GM18520 (cell line): ENCODE results near the gene PTMA.
"Not testable (repeated sequence)": the region's sequence is repeated elsewhere in the genome, so short reads cannot be mapped to it uniquely, and the experiment has no call there.

Experiments
- ATAC-seq: cut with Tn5 transposase; IDR thresholded peaks from one replicate; pipeline ENCODE4 v1.9.1; 2021; ENCODE audit not compliant: unreplicated experiment

PTMA gene

DNA sequence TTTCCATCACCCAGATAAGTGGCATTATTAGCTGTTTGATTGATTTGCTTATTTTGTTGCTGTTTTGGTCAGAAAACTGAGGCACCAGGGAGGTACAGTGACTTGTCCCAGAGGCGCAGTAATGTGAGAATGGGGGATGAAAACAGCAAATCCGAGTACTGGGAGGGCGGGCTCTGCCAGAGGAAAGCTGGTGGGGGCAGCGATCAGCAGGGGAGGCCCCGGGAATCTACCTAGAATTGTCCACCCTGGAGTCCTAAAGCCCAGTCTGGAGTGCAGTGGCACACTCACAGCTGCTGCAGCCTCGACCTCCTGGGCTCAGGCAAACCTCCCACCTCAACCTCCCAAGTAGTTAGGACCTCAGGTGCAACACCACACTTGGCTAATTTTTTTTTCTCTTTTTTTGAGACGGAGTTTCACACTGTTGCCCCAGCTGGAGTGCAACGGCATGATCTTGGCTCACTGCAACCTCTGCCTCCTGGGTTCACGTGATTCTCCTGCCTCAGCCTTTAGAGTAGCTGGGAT is 17.0 kb upstream of the PTMA start:
- no peak for ATAC-seq

DNA sequence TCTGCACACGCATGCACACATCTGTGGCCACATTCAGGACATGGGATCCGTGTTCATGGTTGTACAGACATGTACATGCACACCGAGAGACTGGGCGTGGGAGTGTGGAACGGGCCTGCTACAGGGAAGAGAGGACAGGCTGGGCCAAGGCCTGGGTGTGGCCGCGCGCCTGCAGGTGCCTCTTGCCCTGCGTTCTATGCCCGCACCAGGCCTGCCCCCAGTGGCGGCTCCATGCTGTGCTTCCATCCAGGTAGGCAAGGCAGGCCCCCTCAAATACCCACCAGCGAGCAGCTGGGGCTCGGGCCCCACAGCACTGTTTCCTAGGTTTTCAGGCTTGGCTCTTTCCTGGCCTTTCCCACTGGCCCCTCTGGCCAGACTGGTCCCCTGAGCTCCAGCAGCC is 15.5 kb upstream of the PTMA start:
- no peak for ATAC-seq

DNA sequence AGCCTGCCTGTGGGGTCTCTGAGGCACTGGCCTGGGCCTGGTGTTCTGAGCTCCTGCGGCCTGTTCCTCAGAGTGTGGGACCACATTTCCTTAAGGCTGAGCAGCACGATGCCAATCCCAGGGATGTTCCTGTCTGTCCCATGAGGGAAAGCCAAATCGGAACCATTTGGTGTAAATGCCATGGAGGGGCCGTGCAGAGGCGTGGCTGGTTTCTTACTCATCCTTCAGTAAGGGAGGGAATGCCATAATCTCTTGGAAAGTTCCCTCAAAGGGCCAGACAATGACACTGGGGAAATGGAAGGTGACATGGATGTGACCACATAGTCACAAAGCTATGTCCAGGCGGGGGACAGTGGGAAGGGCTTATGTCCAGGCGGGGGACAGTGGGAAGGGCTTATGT is 14.4 kb upstream of the PTMA start:
- no peak for ATAC-seq

DNA sequence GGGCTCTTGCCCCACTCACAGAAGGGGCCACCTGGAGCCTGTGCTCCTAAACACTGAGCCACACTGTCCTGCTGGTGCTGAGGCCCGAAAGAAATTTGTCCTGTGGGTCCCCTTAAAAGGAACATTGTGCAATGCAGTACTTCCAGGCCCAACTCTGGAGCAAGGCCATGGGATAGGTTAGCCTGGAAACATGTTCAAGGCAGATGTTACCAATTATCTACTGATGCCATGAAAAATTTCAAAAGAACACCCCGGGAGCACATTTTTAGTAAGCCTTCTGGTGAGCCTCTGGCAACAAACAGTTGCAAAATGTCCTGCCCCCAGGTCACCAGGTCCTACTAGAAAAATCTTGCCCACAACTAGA is 12.3 kb upstream of the PTMA start:
- no peak for ATAC-seq

DNA sequence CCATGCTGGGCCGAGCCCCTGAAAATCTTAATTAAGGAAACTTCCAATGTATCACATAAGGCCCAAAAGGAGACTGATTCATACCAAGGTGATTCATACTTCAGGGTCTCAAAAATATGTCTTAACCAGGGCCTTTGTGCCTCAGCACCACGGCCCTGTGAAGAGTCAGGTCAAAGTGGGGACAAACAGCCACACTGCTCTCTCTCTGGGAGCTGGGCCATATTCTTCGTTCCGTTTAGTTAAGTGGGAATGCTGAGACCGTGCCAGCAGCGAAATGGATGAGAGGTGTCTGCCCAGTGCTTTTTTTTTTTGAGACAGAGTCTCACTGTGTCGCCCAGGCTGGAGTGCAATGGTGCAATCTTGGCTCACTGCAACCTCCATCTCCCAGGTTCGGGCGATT is 9.3 kb upstream of the PTMA start:
- ATAC-seq, result no peak

DNA sequence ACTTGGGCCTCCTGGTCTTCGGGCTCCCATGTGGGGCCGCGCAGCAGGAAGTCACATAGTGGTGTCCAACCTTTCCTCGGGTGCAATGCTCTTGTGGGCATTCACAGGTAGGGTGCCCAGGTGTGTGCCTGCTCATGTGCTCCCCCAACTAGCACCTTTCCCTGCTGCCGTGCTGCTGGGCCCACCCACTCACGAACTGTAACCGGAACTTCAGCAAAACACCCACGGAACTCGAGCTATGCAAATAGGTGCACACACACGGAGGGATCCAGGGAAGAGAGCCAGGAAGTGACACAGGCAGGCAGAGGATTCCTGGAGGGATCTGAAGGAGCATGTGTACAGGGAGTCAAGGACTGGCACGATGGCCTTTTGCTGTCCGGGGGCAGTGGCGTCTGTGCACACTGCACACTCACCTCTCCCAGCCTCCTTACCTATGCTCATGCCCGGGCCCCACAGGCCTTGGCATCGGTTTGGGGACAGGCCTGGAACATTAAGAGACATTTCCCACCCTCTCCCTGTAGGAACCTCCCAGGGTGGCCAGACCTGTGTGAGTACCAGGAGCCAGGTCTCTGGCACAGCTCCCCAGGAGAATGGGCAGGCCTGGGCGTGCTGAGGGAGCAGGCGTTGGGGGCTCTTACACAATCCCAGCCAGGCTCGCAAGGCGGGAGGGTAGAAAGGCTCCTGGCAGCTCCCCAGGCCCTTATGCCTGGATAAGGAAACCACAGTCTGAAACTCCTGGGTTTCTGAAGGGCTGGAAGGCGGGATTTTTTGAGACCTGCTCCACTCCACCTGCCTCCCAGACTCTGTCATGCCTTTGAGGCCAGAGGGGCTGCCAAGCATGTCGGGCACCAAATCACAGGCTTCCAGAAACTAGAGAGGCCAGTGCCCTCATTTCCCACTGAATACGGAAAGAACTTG is 6.6 kb upstream of the PTMA start:
- no peak for ATAC-seq

DNA sequence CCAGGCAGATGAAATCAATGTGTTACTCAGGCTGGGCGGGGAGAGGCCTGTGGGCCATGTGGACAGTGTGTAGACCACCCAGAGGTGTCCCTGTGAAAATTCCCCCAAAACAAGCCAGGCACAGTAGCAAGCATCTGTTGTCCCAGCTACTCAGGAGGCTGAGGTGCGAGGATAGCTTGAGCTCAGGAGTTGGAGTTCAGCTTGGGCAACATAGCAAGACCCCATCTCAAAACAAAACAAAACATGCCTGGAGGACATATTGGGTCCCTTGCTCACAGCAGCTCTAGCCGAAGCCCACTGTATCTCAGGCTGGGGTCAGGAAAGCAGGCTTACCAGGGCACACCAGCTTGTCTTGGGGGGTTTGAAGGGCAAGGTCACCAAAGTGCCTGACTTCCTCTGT is 4.3 kb upstream of the PTMA start:
- ATAC-seq, result no peak

DNA sequence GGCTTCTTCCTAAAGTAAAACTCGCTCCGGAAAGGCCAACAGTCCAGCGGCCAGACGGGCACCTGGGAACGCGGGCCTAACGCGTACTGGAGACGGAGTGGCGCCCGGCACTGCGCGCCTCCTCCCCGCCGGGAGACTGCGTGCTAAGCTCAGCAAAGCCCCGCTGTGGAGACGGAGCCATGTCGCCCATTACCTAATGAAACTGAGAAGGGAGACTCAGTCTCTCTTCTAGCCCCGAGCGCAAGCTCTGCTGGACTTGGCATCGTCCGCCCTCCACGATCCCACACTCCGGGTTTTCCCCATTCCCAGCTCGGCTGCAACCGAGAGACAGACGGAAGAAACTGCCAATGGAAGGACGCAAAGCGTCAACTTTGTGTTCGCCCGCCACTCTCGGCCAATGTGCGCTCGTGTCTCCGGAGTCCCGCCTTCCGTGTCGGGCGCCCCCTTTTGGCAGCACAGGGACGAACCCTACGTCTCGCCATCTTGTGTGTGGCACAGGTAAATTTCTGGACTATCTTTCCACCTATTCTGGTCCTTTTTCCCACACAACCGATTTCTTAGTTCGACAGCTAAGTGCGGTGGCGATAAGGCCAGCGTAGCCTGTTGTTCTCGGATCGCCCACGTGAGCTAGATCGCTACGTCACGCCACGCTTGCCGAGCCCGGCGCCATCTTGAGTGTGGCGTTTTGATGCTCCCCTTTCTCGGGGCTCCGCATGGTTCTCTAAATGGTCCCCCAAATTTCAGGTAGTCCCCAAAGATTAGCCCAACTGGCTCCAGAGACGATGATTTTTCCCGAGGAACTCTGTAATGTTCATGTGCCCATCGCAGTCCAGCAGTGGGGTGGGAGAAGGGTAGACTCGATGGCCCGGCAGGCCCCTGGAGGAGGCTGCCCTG is 1.3 kb upstream of the PTMA start:
- ATAC-seq, result peak; percentile 27

DNA sequence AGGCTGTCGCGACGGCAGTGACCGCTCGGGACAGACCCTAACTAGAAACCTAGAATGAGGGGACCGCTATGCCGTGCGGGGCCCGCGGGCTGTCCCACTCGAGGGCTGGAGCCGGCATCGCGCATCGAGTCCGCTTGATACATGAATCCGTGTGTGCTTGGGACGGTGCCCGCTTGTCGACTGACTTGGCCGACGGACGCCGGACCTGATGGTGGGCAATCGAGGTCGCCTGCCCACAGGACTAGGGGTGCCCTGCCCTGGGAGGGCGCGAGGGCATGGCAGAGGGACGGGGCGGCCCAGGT is 749 bp upstream of the PTMA start:
- no peak for ATAC-seq

DNA sequence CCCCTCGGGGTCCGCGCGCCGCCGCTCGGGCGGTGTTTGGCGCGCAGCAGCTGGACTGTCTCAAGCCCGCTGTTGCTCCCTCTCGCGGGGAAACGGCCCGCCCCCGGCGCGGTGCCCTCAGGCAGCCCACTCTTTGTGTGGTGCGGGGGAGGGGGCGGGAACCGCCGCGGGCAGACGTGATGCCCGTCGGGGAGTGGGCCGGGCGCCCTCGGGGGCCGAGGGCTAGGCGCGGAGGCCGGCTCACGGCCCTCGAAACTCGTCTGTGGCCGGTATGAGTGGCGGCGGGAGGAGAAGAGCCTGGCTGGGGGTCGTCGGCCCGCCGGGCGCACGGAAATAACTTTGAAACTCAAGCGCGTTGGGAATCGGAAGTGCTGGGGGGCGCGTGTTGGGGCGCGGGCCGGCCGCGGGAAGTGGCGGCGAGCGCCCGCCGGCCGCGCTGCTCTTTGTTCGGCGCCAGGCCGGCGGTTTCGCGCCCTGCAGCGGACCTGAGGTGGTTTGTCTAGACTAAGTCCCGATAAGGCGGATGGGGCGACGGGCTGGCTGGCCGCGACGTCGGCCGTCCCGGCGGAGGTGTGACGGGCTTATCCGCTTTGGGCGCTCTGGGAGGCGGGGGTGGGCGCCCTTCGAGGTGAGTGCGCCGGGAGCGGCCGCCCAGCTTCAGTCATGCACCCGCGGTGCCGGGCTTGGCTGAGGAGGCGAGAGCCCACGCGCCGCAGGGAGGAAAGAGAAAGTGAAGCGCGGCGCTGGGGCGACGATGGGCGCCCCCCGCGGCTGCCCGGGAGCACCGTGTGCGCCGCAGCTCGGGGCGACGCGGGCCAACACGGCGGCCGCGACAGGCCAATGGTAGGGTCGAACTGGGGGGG is 679 bp downstream of the PTMA start:
- no peak for ATAC-seq

DNA sequence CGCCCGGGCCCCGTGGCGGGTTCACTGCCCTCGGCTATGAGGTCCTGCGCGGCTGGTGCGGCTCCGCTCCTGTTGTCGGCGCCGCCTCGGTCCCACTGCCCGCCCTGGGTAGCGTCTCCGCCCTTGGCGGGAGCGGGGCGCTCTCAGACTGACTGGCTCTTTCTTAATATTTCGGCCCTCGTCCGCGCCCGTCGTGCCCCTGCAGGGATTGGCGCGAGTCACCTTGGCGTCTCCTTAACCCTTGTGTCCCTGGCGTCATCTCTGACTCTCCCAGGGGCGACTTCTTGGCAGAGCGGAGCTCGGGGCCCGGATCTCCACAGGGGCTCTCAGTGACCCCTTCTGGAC is 1.3 kb downstream of the PTMA start:
- no peak for ATAC-seq

DNA sequence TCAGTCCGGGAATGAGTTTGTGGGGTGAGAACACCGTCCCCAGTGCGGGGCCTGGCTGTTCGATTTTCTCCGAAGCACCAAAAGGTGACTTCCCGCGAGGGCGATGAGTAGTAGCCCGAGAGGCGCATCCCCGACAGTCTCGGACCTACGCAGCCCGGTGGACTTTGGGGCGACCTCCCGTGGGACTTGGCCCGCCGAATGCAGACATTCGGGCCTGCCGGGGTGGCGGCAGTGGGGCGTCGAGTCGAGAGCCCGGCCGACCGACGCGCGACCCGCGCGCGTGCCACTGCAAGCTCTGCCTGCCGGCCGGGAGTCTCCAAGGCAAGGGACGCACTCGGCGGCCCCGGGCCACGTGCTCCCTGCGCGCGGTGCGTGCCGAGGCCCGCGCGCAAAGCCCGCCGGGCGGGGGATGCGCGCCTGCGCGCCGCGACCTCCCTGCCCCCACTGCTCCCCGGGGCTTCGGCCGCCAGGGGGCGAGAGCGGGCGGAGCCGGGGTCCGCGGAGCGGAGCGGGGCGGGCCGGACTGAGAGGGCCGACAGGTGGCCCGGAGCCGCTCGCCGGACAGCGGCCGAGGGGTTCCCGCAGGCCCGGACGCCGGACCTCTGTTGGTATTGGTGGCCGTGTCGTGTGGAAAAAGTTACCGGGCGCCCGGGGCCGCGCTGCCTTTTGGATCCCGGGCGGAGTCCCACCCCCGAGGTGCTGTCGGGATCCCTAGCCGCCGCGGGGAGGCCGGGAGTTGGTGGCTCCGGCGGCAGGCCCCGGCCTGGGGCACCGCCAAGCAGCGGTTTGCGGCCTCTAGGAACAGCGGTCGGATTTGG is 1.9 kb downstream of the PTMA start:
- peak; percentile 21 for ATAC-seq

DNA sequence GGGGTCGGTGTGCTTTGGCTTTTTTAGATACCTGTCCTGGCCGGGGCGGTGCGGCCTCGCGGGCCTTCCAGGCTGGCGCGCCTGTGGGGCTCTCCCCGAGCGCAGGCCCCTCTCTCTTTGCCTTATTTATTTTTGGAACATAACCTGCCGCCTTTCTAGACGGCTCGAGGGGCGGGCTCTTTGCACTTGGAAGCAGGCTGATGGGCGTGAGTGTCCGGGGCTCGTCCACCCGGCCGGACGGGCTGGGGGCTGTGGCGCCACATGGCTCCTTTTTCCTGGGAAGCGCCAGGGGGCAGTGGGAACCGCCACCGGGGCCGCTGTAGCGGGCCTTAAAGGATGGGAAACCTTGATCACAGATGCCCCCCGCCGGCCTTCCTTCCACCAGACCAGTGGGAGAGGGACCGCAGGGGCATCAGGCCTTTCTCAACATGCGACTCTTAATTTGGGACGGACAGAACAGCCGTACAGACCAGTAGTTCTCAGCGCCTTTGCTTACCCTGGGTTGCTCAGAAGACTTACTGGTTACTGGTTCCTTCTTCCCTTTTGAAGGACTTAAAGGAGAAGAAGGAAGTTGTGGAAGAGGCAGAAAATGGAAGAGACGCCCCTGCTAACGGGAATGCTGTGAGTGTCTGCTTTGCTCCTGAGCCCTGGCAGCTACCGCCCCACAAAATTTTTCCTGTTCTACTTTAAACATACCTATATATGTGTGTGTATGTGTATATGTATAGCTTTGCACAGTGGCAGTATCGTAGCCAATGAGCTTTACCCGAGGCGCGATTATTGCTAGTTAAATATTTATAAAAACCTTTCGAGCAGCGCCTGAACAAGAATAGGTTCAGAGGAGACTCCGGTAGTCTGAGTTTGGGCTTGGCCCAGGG is 2.7 kb downstream of the PTMA start:
- ATAC-seq, result no peak

DNA sequence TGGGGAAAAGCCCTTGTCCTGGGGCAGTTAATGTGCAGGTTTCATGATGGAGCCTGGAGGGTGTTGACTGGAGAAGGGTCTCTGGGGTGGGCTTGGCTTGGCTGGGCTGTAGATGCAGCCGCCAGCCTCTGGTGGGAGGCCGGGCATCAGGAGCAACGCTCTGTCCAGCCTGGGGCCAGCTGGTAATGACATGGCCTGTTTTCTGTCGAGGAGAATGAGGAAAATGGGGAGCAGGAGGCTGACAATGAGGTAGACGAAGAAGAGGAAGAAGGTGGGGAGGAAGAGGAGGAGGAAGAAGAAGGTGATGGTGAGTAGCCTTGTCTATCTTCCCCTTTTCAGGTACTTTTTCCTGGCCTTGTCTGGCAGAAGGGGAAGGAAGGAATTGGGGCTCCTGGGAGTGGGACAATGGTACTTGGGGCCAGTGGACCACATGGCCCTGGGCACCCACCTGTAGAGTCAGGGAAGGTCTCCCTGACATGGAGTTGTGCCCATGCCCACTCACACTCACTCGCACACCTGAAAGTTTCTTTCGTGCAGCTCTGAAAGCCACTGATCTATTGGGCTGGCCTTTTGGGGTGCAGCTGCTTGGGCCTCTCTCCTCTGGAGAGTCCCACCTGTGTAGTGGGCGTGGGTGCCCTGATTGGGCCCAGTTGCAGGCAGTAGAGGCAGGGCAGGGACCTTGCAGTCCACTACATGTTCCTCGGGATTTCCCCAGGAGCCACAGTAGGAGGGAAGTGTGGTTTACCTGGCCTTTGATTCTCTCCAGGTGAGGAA is 3.5 kb downstream of the PTMA start:
- no peak for ATAC-seq

DNA sequence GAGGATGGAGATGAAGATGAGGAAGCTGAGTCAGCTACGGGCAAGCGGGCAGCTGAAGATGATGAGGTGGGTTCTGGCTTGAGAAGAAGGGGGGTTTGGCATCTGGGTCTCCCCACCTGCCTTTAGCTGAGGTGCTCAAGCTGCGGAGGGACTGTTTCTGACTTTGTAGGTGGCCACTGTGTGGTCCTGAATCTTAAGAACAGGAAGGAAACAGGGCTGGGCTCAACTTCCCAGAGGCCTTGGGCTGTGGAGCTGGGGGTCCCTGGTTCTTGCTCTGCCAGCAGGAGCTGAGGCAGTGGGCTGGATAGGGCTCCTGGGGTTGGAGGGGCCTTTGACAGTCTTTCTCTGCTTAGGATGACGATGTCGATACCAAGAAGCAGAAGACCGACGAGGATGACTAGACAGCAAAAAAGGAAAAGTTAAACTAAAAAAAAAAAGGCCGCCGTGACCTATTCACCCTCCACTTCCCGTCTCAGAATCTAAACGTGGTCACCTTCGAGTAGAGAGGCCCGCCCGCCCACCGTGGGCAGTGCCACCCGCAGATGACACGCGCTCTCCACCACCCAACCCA is 4.2 kb downstream of the PTMA start:
- not testable (repeated sequence) for ATAC-seq

DNA sequence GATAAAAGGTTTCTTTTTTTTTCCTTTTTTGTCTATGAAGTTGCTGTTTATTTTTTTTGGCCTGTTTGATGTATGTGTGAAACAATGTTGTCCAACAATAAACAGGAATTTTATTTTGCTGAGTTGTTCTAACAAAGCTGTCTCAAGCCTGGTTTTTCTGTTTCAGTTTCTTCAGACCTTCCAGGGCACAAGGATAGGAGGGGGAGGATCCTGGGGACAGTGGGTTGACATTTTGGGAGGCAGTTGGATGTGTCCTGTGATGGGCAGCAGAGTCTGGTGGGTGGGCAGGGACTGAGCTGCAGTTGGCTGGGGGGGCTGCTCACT is 5.0 kb downstream of the PTMA start:
- not testable (repeated sequence) for ATAC-seq

DNA sequence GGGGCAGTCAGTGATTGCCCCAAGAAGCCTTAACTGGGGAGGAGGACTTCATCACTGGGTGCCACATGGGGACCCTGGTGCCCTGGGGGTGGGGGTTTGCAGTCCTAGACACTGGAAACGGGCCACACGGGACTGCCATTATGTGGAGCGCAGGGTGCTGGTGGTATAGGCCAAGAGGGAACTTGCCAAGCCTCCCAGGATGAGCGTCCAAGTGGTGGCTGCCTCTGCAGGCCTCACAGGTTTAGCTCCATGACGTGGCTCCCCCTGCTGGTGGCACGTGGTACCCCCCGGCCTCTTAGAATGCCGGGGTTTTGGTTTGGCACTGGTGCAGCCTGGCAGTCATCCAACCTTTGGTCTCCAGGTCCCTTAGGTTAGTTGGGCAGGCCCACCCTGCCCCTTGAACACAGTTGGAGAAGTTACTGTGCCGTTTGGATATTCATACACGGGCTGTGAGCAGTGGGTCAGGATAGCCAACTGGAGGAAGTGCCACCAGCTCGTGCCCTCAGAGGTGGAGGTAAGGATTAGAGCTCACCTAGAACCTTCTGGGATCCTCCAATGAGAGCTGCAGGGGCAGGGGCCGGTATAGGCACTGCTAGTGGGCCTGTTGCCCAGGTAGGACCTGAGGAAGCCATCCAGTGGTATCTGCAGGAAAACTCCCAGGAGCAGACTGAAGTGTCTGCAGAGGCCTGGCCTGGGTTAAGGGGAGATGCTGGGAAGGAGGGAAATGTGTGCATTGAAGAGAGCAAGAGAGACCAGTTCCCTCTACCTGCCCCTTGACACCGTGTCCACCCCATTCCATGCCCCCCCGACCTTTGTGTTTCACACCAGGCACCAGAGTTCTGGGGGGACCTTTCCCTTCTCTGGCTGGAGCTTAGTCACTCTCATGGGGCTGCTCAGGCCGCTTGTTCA is 5.7 kb downstream of the PTMA start:
- ATAC-seq, result peak; percentile 12
